ENCODE measurements around the gene SPA17.

The SPA17 gene

DNA sequence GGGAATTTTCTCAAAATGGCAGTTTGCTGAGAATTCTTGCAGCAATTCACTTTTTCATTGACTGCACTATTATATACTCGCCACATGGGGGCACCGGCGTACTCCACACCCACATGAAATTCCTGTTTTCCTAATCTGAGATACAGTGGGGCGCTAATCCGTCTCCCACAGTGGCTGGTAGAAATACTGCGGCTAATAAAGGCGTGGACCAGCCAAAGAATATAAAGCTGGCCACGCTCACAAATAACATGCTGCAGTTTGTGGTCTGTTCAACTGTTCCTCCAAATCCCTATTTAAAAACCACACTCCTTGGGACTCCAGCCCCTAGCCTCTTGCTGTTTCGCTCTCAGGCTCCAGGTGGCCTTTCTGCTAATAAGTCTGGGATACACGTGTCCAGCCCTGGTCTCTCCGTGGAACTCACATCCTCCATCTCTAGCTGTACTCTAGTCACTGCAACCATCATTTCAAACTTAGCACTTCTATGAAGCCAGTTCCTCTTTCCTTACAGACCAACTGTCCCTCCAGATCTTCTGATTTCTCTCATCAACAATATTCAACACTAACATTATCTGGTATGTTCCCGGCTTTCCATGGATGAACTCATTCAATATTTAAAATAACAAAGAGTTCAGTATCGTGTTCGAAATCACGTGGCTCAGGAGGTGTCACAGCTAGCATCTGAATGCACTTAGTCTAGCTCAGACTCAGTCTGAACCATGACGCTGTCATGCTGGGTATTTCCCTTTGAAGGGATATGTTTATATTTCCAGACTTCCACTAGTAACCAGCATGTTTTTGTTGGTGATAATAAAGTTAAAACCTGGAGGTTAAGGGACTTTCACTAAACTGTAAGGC, 29.1 kb upstream of the SPA17 start:
- Mint-ChIP-seq H3K4me1 (ENCODE audit: low read depth) (peaks cover 7% of the 10 kb centered on the region), H3K36me3 (ENCODE audit: low read depth) (no peaks in the 10 kb centered on the region), H3K4me3 (peak overlapping the region; percentile 27), H3K9me3 (no peaks in the 10 kb centered on the region), H3K27me3 (no peaks in the 10 kb centered on the region), H3K27ac (no peak overlapping the region)
- intact Hi-C loops (cut with micrococcal nuclease) = loop anchor here (1.0 kb wide), 1 partner anchor 193 kb away; no protein-coding TSS in a partner anchor

DNA sequence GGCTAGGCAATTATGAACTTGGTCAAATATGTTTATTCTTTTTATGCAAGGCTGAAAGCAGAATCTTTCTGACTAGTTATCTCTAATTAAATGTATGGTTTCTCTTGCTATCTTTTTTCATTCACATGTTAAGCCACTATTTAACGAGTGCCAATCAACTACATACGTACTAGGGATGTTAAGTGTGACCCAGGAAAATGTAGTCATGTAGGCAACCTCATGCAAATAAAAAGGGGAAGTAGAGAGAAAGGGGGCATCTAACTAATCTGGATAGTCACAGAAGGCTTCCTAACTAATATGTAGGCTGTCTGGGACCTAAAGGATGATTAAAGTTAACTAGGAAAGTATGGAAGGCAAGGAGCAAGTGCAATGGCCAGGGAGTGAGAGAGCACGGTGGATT, 27.6 kb upstream of the SPA17 start:
- Mint-ChIP-seq H3K27ac (no peak overlapping the region), H3K4me3 (no peak overlapping the region), H3K36me3 (ENCODE audit: low read depth) (no peaks in the 10 kb centered on the region), H3K4me1 (ENCODE audit: low read depth) (peaks cover 7% of the 10 kb centered on the region), H3K9me3 (no peaks in the 10 kb centered on the region), H3K27me3 (no peaks in the 10 kb centered on the region)
- intact Hi-C loops (cut with micrococcal nuclease) = no loop called here

DNA sequence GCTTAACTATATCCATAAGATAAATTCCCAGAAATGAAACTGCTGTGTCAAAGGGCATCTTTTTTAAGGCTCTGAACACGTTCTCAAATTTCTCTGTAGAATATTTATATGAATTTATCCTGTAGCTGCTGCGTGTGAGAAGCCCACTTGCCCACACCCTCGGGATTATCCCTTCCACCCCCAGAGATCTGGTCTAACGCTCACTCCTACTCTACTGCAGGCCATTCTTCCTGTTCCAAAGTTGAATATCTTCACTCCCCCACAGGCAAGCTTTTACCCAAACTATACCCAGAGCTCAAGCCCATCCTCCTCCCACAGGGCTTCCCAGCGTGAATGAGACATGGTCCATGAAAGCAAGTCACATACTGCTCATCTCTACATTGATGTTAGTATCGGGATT, 25.1 kb upstream of the SPA17 start:
- intact Hi-C loops (cut with micrococcal nuclease) = no loop called here
- no peak overlapping the region for H3K4me3 Mint-ChIP-seq
- peaks cover 7% of the 10 kb centered on the region for H3K4me1 Mint-ChIP-seq (ENCODE audit: low read depth)
- H3K27me3 Mint-ChIP-seq = no peaks in the 10 kb centered on the region
- no peak overlapping the region for H3K27ac Mint-ChIP-seq
- H3K36me3 Mint-ChIP-seq (ENCODE audit: low read depth) = peaks cover 7% of the 10 kb centered on the region
- no peaks in the 10 kb centered on the region for H3K9me3 Mint-ChIP-seq

DNA sequence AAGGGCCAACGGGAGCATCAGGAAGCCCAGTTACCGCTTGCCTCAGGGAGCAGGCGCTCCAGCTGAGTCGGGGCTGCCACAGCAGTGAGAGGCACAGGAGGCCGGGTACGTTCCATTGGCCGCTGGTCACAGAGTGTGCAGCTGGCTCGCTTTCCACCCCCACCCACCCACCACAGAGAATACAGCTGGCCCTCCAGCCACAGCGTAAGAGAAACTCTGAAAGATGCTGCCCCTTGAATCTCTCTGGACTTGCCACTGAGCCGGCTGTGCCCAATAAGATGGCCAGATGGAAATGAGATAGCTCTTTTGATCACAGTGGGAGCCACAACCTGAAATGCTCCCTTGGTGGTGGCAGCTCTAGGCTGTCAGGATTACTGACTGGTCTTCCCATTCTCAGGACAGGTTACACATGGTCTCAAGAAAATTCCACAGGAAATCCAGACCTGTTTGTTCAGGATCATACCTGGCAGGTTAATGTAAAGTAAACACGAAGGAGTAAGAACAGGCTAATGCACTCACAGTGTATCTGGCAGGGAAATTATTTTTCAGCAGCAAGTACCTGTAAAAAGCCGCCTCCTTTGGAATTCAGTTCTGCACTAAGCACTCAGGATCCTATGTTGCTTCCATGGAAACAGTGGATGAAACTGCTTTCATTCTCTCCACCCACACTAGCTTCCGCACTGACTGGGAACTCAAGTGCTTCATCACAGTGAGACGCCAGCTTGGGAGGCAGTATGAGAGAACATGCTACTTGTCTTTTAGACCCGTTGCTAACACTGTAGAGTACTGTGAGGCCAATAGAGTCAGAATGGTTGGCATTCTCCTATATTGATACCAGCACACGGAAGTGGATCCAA, 16.7 kb upstream of the SPA17 start:
- peaks cover 8% of the 10 kb centered on the region for H3K36me3 Mint-ChIP-seq (ENCODE audit: low read depth)
- no peak overlapping the region for H3K4me3 Mint-ChIP-seq
- no peaks in the 10 kb centered on the region for H3K27me3 Mint-ChIP-seq
- H3K9me3 Mint-ChIP-seq = no peaks in the 10 kb centered on the region
- H3K4me1 Mint-ChIP-seq (ENCODE audit: low read depth) = no peaks in the 10 kb centered on the region
- no peak overlapping the region for H3K27ac Mint-ChIP-seq
- intact Hi-C loops (cut with micrococcal nuclease) = no loop called here

DNA sequence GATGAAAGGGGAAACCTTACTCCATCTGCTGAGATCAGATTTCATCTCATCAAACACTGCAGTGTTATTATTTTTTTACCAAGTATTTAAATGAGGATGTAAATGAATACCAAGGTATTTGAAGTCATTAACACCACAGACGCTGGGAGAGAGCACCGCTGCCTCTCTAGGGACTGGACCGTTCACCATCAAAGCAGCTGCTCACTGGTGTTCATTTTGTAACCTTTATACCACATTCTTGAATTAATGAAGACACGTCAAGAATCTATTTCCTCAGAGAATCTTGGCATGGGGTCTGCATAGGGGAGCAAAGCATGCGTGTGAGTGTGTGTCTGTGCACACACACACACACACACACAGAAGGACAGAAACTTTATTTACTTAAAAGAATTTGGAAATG, 15.8 kb upstream of the SPA17 start:
- intact Hi-C loops (cut with micrococcal nuclease) = no loop called here
- Mint-ChIP-seq H3K27me3 (no peaks in the 10 kb centered on the region), H3K36me3 (ENCODE audit: low read depth) (peaks cover 7% of the 10 kb centered on the region), H3K9me3 (no peaks in the 10 kb centered on the region), H3K27ac (no peak overlapping the region), H3K4me1 (ENCODE audit: low read depth) (peaks cover 7% of the 10 kb centered on the region), H3K4me3 (no peak overlapping the region)

DNA sequence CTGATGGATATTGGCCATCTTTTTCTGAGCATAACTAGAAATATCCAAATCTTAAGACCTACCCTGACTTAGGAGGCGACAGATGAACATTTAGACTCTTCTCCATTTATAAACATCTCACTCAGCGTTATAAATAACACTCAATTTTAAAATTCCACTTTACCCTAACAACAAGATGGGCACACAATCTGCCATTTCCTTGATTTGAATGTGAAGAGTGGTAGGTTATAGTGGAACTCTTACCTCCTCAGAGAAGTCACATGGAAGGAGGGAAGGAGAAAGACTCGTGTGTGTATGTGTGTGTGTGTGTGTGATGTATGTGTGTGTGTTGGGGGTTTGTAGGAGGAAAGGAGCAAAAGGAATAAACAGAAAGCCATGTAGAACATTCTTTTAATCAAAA, 15.2 kb upstream of the SPA17 start:
- intact Hi-C loops (cut with micrococcal nuclease) = no loop called here
- peaks cover 1% of the 10 kb centered on the region for H3K36me3 Mint-ChIP-seq (ENCODE audit: low read depth)
- H3K27ac Mint-ChIP-seq = no peak overlapping the region
- no peaks in the 10 kb centered on the region for H3K27me3 Mint-ChIP-seq
- H3K4me3 Mint-ChIP-seq = no peak overlapping the region
- no peaks in the 10 kb centered on the region for H3K9me3 Mint-ChIP-seq
- peaks cover 9% of the 10 kb centered on the region for H3K4me1 Mint-ChIP-seq (ENCODE audit: low read depth)

DNA sequence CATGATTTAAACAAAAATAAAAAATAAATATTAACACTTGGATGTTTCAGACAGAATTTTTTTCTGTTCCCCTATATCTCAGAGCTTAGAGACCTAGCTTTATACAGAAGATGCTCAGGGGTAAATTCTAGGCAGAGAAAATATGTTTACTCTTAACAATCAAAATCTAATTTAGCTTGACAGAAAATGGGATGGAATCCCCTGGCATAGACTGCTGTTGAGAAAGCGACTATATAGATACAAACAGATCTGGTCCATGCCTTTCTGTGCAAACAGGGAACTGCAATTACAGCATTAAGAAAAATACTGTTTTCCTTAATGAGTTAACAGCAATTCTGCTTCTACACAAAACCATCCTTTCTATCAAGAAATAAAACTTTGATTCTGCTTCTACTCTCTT, 14.7 kb upstream of the SPA17 start:
- Mint-ChIP-seq H3K4me1 (ENCODE audit: low read depth) (peaks cover 9% of the 10 kb centered on the region), H3K4me3 (no peak overlapping the region), H3K9me3 (no peaks in the 10 kb centered on the region), H3K36me3 (ENCODE audit: low read depth) (no peaks in the 10 kb centered on the region), H3K27ac (no peak overlapping the region), H3K27me3 (no peaks in the 10 kb centered on the region)
- intact Hi-C loops (cut with micrococcal nuclease) = no loop called here

DNA sequence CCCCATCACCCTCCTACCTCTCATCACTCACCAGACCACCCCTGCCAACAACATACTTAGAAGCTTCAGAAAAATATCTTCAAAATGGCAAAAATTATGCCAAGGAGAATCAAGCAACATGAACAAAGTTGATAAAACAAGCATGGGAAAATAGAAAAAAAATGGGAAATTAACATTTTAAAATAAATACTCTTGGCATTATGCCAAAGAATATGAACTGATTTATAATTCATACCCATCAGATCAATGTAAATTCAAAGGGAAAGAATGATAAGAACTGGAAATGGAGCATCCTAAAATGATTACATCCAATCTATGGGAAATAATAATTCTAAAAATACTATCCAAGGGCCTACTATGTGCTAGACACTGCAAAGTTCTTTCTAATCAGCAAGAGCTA, 12.2 kb upstream of the SPA17 start:
- Mint-ChIP-seq H3K4me3 (no peak overlapping the region), H3K27me3 (no peaks in the 10 kb centered on the region), H3K4me1 (ENCODE audit: low read depth) (peaks cover 9% of the 10 kb centered on the region), H3K9me3 (no peaks in the 10 kb centered on the region), H3K36me3 (ENCODE audit: low read depth) (no peaks in the 10 kb centered on the region), H3K27ac (no peak overlapping the region)
- intact Hi-C loops (cut with micrococcal nuclease) = no loop called here

DNA sequence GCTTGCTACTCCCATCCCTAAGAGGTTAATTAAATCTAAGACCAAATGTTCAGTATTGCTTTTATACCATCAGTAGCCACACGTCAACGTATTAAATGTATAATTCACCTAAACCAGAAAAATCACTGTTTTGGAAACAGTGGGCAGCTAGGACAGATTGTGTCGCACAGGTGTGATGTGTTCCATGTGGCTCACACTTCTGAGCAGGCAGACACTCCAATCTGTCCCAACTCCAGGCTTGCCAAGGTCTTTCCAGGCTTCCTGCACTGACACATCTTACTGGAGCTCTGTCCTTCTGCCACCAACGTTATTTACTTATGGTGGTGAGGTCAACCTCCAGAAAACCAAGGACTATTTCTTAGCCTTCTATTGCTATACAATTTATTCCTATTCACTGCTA, 11.6 kb upstream of the SPA17 start:
- Mint-ChIP-seq H3K4me3 (no peak overlapping the region), H3K9me3 (no peaks in the 10 kb centered on the region), H3K36me3 (ENCODE audit: low read depth) (no peaks in the 10 kb centered on the region), H3K27ac (peak overlapping the region; percentile 51), H3K27me3 (no peaks in the 10 kb centered on the region), H3K4me1 (ENCODE audit: low read depth) (peaks cover 9% of the 10 kb centered on the region)
- intact Hi-C loops (cut with micrococcal nuclease) = no loop called here

DNA sequence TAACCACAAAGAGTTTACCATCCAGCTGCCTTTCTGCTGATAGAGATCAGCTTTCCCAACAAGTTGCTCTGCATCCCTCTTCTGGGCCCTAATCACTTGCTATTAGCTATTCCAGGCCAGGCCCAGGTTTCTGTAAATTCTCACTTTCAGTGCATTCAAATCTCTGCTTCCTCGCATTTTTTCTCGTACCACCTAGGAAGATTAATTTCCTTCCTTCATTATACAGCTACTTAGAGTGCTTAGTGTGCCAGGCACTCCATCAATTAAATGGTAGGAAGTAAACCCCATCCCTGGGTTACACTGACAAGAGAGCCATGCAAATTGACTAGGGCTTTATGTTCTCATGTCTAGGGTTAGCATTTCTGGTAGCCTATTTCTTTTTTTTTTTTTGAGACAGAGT, 9.8 kb upstream of the SPA17 start:
- Mint-ChIP-seq H3K4me1 (ENCODE audit: low read depth) (peaks cover 9% of the 10 kb centered on the region), H3K4me3 (no peak overlapping the region), H3K9me3 (no peaks in the 10 kb centered on the region), H3K27ac (no peak overlapping the region), H3K36me3 (ENCODE audit: low read depth) (no peaks in the 10 kb centered on the region), H3K27me3 (no peaks in the 10 kb centered on the region)
- intact Hi-C loops (cut with micrococcal nuclease) = no loop called here

DNA sequence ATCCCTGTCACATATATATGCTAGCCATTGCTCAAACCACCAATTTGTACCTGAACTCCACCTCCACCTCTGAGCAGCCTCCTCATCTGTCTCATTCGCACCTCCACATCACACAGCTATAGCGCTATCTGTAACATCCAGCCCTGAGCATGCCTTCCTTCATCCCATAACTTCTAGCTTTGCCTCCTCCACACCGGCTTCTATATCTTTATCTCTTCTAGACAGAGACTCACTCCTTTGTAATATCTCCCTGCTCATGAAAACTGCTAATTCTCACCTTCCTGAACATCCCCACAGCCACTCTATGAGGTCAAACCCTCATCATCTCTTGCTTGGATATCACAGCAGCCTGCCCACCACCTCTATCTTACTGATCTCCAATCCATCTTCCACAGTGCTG, 6.1 kb upstream of the SPA17 start:
- Mint-ChIP-seq H3K4me1 (ENCODE audit: low read depth) (peaks cover 20% of the 10 kb centered on the region), H3K4me3 (no peak overlapping the region), H3K27ac (no peak overlapping the region), H3K36me3 (ENCODE audit: low read depth) (no peaks in the 10 kb centered on the region), H3K9me3 (no peaks in the 10 kb centered on the region), H3K27me3 (no peaks in the 10 kb centered on the region)
- intact Hi-C loops (cut with micrococcal nuclease) = no loop called here

DNA sequence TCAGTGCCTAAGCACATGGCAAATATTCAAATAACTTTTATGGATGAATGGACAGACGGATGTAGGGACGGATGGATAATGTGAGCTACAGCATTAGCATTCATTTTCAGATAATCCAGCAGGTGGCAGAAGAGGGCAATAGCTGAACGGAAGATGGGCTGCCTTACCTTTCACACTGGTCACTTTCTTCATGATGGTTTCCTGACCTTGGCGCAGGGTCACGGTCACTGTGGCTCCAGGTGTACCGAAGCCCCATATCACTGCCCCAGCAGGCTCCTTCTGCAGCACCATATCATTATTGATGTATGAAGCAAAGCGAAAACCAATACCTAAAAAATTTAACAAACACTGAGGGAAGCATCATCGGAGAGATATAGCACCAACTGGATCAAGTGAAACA, 4.5 kb upstream of the SPA17 start:
- H3K27me3 Mint-ChIP-seq = no peaks in the 10 kb centered on the region
- no peaks in the 10 kb centered on the region for H3K36me3 Mint-ChIP-seq (ENCODE audit: low read depth)
- H3K27ac Mint-ChIP-seq = no peak overlapping the region
- no peak overlapping the region for H3K4me3 Mint-ChIP-seq
- H3K9me3 Mint-ChIP-seq = no peaks in the 10 kb centered on the region
- intact Hi-C loops (cut with micrococcal nuclease) = loop anchor here (1.0 kb wide), 3 partner anchors 94 to 168 kb away; no protein-coding TSS in a partner anchor
- H3K4me1 Mint-ChIP-seq (ENCODE audit: low read depth) = peaks cover 25% of the 10 kb centered on the region

DNA sequence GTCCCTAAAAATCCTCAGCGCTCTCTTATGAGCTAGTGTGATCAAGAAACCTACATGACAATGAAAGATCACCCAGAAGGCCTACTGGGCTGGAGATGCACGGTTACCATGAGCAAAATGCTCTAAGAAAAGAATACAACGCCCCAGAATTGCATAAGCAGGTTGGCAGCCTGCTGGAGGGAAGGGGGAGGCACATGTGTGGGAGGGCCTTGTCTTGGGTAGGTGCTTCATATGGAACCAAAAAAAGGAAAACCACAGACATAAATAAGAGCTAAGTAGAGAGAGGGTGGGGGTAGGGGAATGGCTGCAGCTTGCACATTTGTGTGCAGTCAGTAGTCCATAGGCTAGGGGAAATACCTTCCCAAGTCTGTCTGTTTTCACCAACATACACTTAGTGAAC, 3.0 kb upstream of the SPA17 start:
- Mint-ChIP-seq H3K4me1 (ENCODE audit: low read depth) (peaks cover 30% of the 10 kb centered on the region), H3K4me3 (no peak overlapping the region), H3K27me3 (no peaks in the 10 kb centered on the region), H3K36me3 (ENCODE audit: low read depth) (no peaks in the 10 kb centered on the region), H3K27ac (no peak overlapping the region), H3K9me3 (no peaks in the 10 kb centered on the region)
- intact Hi-C loops (cut with micrococcal nuclease) = loop anchor here (5.0 kb wide), 2 partner anchors 77 to 282 kb away; partner anchors contain the start of gene CCDC15

DNA sequence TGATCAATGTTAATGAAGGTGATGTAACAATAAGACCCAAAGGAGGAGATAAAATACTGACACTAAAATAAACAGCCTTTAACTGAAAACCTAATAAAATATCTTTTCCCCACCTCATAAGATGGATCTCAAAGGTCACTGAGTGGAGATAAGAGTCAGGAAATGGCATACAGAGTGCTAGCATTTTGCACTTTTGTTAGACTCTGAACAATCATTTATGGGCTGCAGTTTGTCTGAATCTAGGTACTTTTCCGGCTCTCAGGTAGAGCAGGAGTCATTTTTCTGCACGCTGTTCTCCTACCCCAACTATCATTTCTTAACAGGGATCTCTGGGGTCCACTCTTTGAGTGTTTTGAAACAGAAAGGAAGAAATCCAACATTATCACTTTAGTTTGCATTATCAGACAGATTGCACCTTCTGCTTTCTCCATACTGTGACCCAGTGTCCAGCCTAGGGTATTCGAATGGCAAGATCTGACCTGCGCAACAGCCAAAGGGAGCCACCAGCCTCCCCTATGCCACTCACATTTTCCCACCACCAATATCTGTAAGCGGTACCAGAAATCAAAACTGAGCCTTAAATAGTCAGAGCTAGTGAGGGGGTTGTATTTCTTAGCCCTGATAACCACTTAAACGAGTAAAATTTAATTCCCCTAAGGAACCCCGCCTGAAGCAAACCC, 1.0 kb upstream of the SPA17 start:
- H3K27me3 Mint-ChIP-seq = no peaks in the 10 kb centered on the region
- no peaks in the 10 kb centered on the region for H3K36me3 Mint-ChIP-seq (ENCODE audit: low read depth)
- peak overlapping the region; percentile 93 for H3K27ac Mint-ChIP-seq
- intact Hi-C loops (cut with micrococcal nuclease) = loop anchor here (1.0 to 5.0 kb wide), 3 partner anchors 75 to 280 kb away; partner anchors contain the start of genes CCDC15 and MSANTD2
- peaks cover 36% of the 10 kb centered on the region for H3K4me1 Mint-ChIP-seq (ENCODE audit: low read depth)
- H3K9me3 Mint-ChIP-seq = no peaks in the 10 kb centered on the region
- H3K4me3 Mint-ChIP-seq = peak overlapping the region; percentile 86
